Tracheal epithelial cell (primary cell): Measurements from ENCODE around the gene TRAK2. TPM values are rescaled to one million over a fixed set of nuclear protein-coding genes. Genes with fewer than 3 reads are reported as not detected.

ENCODE experiments used
- total RNA-seq: library from RNA; depleted of rRNA; stranded (reverse); fragments of >200 nt; gene quantifications from 2 replicates; pipeline ENCODE4 v1.2.1, GENCODE V29; 2014

TRAK2 gene
- 8.7 and 15.2 TPM in 2 replicates for total RNA-seq

DNA sequence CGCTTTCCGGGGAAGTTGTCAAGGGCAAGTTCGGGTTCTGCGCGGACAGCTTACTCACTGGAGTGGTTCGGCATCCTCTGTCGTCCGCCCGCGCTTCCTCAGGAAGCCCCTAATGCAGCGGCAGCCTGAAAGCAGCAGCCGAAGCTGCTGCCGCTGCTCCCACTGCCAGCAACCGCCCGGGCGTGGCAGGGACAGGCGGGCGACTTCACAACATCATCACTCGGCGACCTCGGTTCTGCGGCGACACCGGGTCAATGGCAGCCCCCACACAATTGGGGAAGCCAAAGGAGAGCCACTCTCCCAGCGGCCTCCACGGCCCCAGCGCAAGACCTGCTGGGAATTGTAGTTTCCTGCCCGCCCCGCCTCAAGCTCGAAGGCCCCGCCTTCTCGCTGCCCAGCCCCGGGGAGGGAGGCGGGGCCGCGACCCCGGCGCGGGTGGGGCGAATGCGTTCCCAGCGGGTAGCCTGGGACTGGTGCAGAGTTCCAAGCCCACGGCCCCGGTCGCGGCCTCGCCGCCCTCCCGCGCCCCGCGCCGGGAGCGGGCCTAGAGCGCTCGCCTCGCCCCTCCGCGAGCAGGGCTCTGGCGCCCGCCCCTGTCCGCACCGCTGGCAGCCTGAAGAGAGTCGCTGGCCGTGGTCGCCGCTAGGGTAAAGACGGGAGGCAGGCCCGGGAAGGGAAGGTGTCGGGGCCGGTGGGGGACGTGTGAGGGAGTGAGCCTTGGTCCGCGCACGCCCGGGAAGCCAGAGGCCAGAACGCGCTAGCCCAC is at the start of gene TRAK2, which contains the start of gene STRADB:
TSS of gene TRAK2 (minus strand) at position 167 of the 766 bp plus-strand sequence. CDS start 30,951 bp downstream, outside the sequence.
TSS of gene STRADB (plus strand) at position 449 of the 766 bp plus-strand sequence. CDS start 3,101 bp downstream, outside the sequence.

DNA sequence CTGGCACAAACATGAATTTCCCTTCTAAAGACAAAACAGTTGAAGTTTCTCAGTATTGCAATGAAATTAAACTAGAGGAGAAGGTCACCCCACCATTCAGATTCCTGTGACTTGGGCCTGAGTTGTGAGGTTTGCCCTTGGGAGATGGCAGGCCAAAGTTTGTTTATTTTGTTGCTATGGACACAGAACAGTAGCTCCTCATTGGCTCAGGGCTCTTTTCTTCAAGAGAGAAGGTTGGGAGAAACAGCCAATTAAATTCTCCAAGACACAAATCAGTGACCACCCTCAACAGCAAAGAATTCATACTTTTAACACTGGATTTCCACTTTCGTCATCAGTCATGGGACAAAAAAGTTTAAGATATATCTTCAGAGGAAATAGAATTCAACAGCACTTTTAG is 94.0 kb downstream of the TRAK2 start, which contains the start of gene FLACC1:
TSS of gene FLACC1 (minus strand) at position 125 of the 400 bp plus-strand sequence. CDS start 5,941 bp downstream, outside the sequence.

Other genes starting within 250 kb of the TRAK2 start
- gene CASP8, start 190.9 kb downstream of the TRAK2 start, total RNA-seq, result 30.6 and 35.6 TPM in 2 replicates
- gene FLACC1, start 94.1 kb downstream of the TRAK2 start, total RNA-seq, result not detected in 2 replicates
- gene STRADB, start 282 bp upstream of the TRAK2 start, total RNA-seq, result 20.7 and 23.9 TPM in 2 replicates
- gene TMEM237, start 192.0 kb upstream of the TRAK2 start, total RNA-seq, result 24.5 and 26.7 TPM in 2 replicates
- not detected in 2 replicates for gene MPP4, start 247.2 kb upstream of the TRAK2 start, total RNA-seq